A549 (cell line): Measurements from ENCODE around the gene RFXAP. TPM values are rescaled to one million over a fixed set of nuclear protein-coding genes. Genes with fewer than 3 reads are reported as not detected.

Source experiments
- ATAC-seq, 2 experiments: fragments of 200-7000 bp in 1 of 2; fragments of >200 bp in 1 of 2; cut with Nextera tagmentation in 1 of 2; cut with Tn5 transposase in 1 of 2; 3 replicates each; pipeline versions ENCODE4 v1.8.0 to v1.9.1; 2018 to 2020; ENCODE audit warnings: mild to moderate bottlenecking in 1 of 2, moderate library complexity in 1 of 2
- CTCF ChIA-PET: fragments of 300-600 bp; sonication (Branson Sonifier 250); formaldehyde crosslinking; extraction: SDS; loops from one replicate; lab custom pipeline; 2021; ENCODE audit warnings: antibody characterized with exemption, inconsistent platforms; lab: Yijun Ruan, JAX
- POLR2A ChIA-PET: fragments of 350-600 bp; formaldehyde crosslinking; extraction: SDS; loops from one replicate; lab custom pipeline; 2021; ENCODE audit warnings: antibody characterized with exemption, inconsistent platforms; lab: Yijun Ruan, JAX
- DNase-seq, 2 experiments: peaks; one replicate each; pipeline versions ENCODE4 v3.0.0 to v3.0.0-alpha.2; 2011 to 2016; ENCODE audit warnings: low read depth in 1 of 2, low spot score in 1 of 2
- FAIRE-seq: peaks from 2 replicates; lab custom pipeline; 2011; peaks lifted over from hg19 to GRCh38; lab: Jason Lieb, UNC
- H3K27ac ChIP-seq, 2 experiments: fragments of >200 bp; sonication (Bioruptor Twin); formaldehyde crosslinking; 3 replicates each; pipeline ENCODE4 v1.5.1; 2016 to 2017
- H3K4me1 ChIP-seq: fragments of >200 bp; sonication (Bioruptor Twin); formaldehyde crosslinking; 3 replicates; pipeline ENCODE4 v1.6.1; 2016
- H3K4me2 ChIP-seq: fragments of >200 bp; sonication (Bioruptor Twin); formaldehyde crosslinking; 3 replicates; pipeline ENCODE4 v1.6.1; 2016
- H3K4me3 ChIP-seq: fragments of >200 bp; sonication (Bioruptor Twin); formaldehyde crosslinking; 3 replicates; pipeline ENCODE4 v1.5.1; 2016
- H3K9me3 ChIP-seq: fragments of >200 bp; sonication (Bioruptor Twin); formaldehyde crosslinking; 3 replicates; pipeline ENCODE4 v1.6.1; 2016
- CBX2 ChIP-seq: fragments of 200-600 bp; sonication (generic); IDR thresholded peaks from 2 replicates; pipeline ENCODE4 v1.6.1; 2016; ENCODE audit warnings: low read depth, mild to moderate bottlenecking, borderline replicate concordance
- CBX8 ChIP-seq: fragments of 200-600 bp; sonication (generic); IDR thresholded peaks from 2 replicates; pipeline ENCODE4 v1.6.1; 2016
- CEBPB ChIP-seq, 2 experiments: fragments of >200 bp in 1 of 2; sonication (Bioruptor Twin) in 1 of 2; formaldehyde crosslinking in 1 of 2; IDR thresholded peaks; 2 replicates each; pipeline ENCODE4 v1.6.1; 2012 to 2016
- EHF ChIP-seq: fragments of 250-450 bp; sonication (Bioruptor Pico); IDR thresholded peaks from 2 replicates; pipeline ENCODE4 v1.5.0; 2020; ENCODE audit warnings: mild to moderate bottlenecking
- FOSL2 ChIP-seq, 2 experiments: fragments of 450-650 bp in 1 of 2; fragments of >200 bp in 1 of 2; sonication (Bioruptor Twin) in 1 of 2; formaldehyde crosslinking; IDR thresholded peaks; 2 replicates each; pipeline versions ENCODE4 v1.5.0 to v1.6.1; 2016 to 2020; ENCODE audit warnings: mild to moderate bottlenecking in 1 of 2, moderate library complexity in 1 of 2
- FOXS1 ChIP-seq: fragments of 250-450 bp; sonication (Bioruptor Pico); IDR thresholded peaks from 2 replicates; pipeline ENCODE4 v1.5.0; 2020; ENCODE audit warnings: mild to moderate bottlenecking, moderate library complexity
- GATA3 ChIP-seq: IDR thresholded peaks from 2 replicates; pipeline ENCODE4 v1.6.1; 2012; ENCODE audit warnings: borderline replicate concordance
- HEYL ChIP-seq: fragments of 250-450 bp; sonication (Bioruptor Pico); IDR thresholded peaks from 2 replicates; pipeline ENCODE4 v1.8.0; 2021; ENCODE audit warnings: mild to moderate bottlenecking, moderate library complexity
- HOXA7 ChIP-seq: fragments of 250-450 bp; sonication (Bioruptor Pico); IDR thresholded peaks from 2 replicates; pipeline ENCODE4 v1.5.0; 2020; ENCODE audit warnings: mild to moderate bottlenecking, moderate library complexity
- HOXB13 ChIP-seq: fragments of 250-450 bp; sonication (Bioruptor Pico); IDR thresholded peaks from 2 replicates; pipeline ENCODE4 v1.5.0; 2020; ENCODE audit warnings: low read depth, mild to moderate bottlenecking, moderate library complexity
- MAX ChIP-seq: IDR thresholded peaks from 2 replicates; pipeline ENCODE4 v1.6.1; 2012
- NR3C1 ChIP-seq: fragments of >200 bp; sonication (Bioruptor Twin); formaldehyde crosslinking; IDR thresholded peaks from 3 replicates; pipeline ENCODE4 v1.6.1; 2017
- PBX3 ChIP-seq: IDR thresholded peaks from 2 replicates; pipeline ENCODE4 v1.6.1; 2012
- PHF8 ChIP-seq: fragments of 200-600 bp; sonication (generic); IDR thresholded peaks from 2 replicates; pipeline ENCODE4 v1.6.1; 2016; ENCODE audit warnings: low read depth, mild to moderate bottlenecking, antibody characterized with exemption, moderate library complexity, borderline replicate concordance
- POLR2AphosphoS2 ChIP-seq: conservative IDR thresholded peaks from 2 replicates; pipeline ENCODE4 v1.6.1; 2012; ENCODE audit warnings: low read length, improper control_type of control experiment, inconsistent platforms
- RAD21 ChIP-seq, 2 experiments: fragments of >200 bp in 1 of 2; sonication (Bioruptor Twin) in 1 of 2; formaldehyde crosslinking in 1 of 2; IDR thresholded peaks in 1 of 2; conservative IDR thresholded peaks in 1 of 2; 2 replicates in 1 of 2; 3 replicates in 1 of 2; pipeline ENCODE4 v1.6.1; 2012 to 2018; ENCODE audit warnings: inconsistent platforms in 1 of 2
- RNF2 ChIP-seq: fragments of 200-600 bp; sonication (generic); IDR thresholded peaks from 2 replicates; pipeline ENCODE4 v1.6.1; 2016; ENCODE audit warnings: low read depth, mild to moderate bottlenecking, antibody characterized with exemption, moderate library complexity, borderline replicate concordance
- TFCP2L1 ChIP-seq: fragments of 250-450 bp; sonication (Bioruptor Pico); IDR thresholded peaks from 2 replicates; pipeline ENCODE4 v1.5.0; 2021; ENCODE audit warnings: mild to moderate bottlenecking
- ZNF302 ChIP-seq: fragments of 250-450 bp; sonication (Bioruptor Pico); IDR thresholded peaks from 2 replicates; pipeline ENCODE4 v1.9.0; 2021; ENCODE audit warnings: inconsistent platforms, mild to moderate bottlenecking, moderate library complexity
- WGBS: methylation state at CpG from one replicate; pipeline ENCODE4 v1.1.6; 2017; ENCODE audit errors: missing lambda C conversion rate; 5-methylcytosine and 5-hydroxymethylcytosine counted together
- polyA plus RNA-seq, 4 experiments: library from polyadenylated mRNA; depleted of rRNA in 3 of 4; stranded (reverse); fragments of >200 nt; fragmentation: RNase III in 1 of 4; extraction: RNeasy Plus Mini Kit Qiagen cat#74134 plus additional on column Dnase treatment in 1 of 4; gene quantifications; 2 replicates in 3 of 4; 3 replicates in 1 of 4; pipeline ENCODE4 v1.2.3, GENCODE V29; 2011 to 2017
- TF ChIP-seq, protein P1 (sequence below): IDR thresholded peaks from 2 replicates; pipeline ENCODE4 v1.6.1; 2012; ENCODE audit warnings: low read depth, borderline replicate concordance
- TF ChIP-seq, protein P2 (sequence below): fragments of 250-450 bp; sonication (Bioruptor Pico); IDR thresholded peaks from 2 replicates; pipeline ENCODE4 v1.5.0; 2020; ENCODE audit warnings: low read depth, mild to moderate bottlenecking, moderate library complexity
- TF ChIP-seq, protein P3 (sequence below): fragments of 150-350 bp; IDR thresholded peaks from 2 replicates; pipeline ENCODE4 v1.6.1; 2014; ENCODE audit warnings: low read depth, mild to moderate bottlenecking, low read length

The RFXAP gene
- polyA plus RNA-seq, 2 of the 4 experiments (the other 2 are of a cell fraction), result 2.5 TPM

DNA sequence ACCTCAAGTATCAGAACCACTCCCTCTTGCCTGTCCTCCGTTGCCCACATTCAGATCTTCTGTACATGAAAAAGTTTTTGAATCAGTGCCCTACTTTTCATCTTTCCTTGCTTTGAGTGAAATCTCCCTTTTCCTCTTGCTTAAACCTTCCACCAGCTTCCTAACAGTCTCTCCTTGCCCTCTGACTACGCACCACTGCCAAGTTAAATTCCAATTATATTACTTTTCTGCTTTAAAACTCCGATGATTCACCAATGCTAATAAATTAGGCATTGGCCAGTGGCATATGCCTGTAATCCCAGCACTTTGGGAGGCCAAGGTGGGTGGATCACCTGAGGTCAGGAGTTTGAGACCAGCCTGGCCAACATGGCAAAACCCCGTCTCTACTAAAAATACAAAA is 30.7 kb upstream of the RFXAP start:
- no peaks in the 10 kb centered on the region for H3K4me1 ChIP-seq
- ATAC-seq, result no peak
- FAIRE-seq, result no peak
- no peak overlapping the region for H3K4me3 ChIP-seq
- TF ChIP-seq ZNF302 (CRISPR knock-in tag), result no peak
- TF ChIP-seq NR3C1, result no peak
- no peak for TF ChIP-seq EHF
- no peak for TF ChIP-seq RNF2
- no peak for TF ChIP-seq PHF8
- TF ChIP-seq, protein P1, sequence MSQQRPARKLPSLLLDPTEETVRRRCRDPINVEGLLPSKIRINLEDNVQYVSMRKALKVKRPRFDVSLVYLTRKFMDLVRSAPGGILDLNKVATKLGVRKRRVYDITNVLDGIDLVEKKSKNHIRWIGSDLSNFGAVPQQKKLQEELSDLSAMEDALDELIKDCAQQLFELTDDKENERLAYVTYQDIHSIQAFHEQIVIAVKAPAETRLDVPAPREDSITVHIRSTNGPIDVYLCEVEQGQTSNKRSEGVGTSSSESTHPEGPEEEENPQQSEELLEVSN, result no peak
- TF ChIP-seq, protein P2, sequence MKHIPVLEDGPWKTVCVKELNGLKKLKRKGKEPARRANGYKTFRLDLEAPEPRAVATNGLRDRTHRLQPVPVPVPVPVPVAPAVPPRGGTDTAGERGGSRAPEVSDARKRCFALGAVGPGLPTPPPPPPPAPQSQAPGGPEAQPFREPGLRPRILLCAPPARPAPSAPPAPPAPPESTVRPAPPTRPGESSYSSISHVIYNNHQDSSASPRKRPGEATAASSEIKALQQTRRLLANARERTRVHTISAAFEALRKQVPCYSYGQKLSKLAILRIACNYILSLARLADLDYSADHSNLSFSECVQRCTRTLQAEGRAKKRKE (CRISPR knock-in tag), result no peak
- no peak for TF ChIP-seq CBX8
- TF ChIP-seq TFCP2L1, result no peak
- TF ChIP-seq PBX3, result no peak
- TF ChIP-seq, protein P3, sequence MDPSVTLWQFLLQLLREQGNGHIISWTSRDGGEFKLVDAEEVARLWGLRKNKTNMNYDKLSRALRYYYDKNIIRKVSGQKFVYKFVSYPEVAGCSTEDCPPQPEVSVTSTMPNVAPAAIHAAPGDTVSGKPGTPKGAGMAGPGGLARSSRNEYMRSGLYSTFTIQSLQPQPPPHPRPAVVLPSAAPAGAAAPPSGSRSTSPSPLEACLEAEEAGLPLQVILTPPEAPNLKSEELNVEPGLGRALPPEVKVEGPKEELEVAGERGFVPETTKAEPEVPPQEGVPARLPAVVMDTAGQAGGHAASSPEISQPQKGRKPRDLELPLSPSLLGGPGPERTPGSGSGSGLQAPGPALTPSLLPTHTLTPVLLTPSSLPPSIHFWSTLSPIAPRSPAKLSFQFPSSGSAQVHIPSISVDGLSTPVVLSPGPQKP, result no peak
- no peak for TF ChIP-seq HOXB13 (CRISPR knock-in tag)
- TF ChIP-seq POLR2AphosphoS2, result no peak
- no peak for TF ChIP-seq MAX
- no peak for TF ChIP-seq RAD21 (conservative IDR thresholded peaks at IDR 0.05 in 1 of 2, IDR thresholded peaks at IDR 0.05 in 1 of 2)
- no peak for TF ChIP-seq FOXS1 (CRISPR knock-in tag)
- TF ChIP-seq CBX2, result no peak
- ChIA-PET CTCF (no interaction called here), POLR2A (no interaction called here)
- H3K9me3 ChIP-seq, result no peaks in the 10 kb centered on the region
- 50% methylated on average over 4 of the region's 4 CpGs for WGBS
- H3K4me2 ChIP-seq, result no peak overlapping the region
- no peak for DNase-seq
- H3K27ac ChIP-seq, result no peak overlapping the region

GRCh38 chr13:36789061-36789460 is 30.0 kb upstream of the RFXAP start:
- no peak for DNase-seq
- WGBS, result 31% methylated on average over 3 of the region's 3 CpGs
- POLR2A ChIA-PET, result no interaction called here
- Histone ChIP-seq H3K9me3 (no peaks in the 10 kb centered on the region), H3K4me2 (no peak overlapping the region), H3K27ac (no peak overlapping the region), H3K4me3 (no peak overlapping the region), H3K4me1 (no peaks in the 10 kb centered on the region)
- CTCF ChIA-PET, result no interaction called here
- FAIRE-seq, result no peak
- TF ChIP-seq HOXA7 (CRISPR knock-in tag), result no peak
- TF ChIP-seq HEYL (CRISPR knock-in tag), result no peak
- no peak for TF ChIP-seq FOSL2 (IDR thresholded peaks at IDR 0.05)
- no peak for TF ChIP-seq FOSL2 (CRISPR knock-in tag; IDR thresholded peaks at IDR 0.05)
- no peak for TF ChIP-seq EHF
- TF ChIP-seq CBX2, result no peak
- no peak for TF ChIP-seq CEBPB (IDR thresholded peaks at IDR 0.05)
- TF ChIP-seq MAX, result no peak
- no peak for TF ChIP-seq PHF8
- no peak for TF ChIP-seq TFCP2L1
- no peak for TF ChIP-seq GATA3
- no peak for ATAC-seq
